ENCODE measurements around the gene LKAAEAR1. TPM values are rescaled to one million over a fixed set of nuclear protein-coding genes. Genes with fewer than 3 reads are reported as not detected.
A peak's percentile ranks its signal among the peaks of the same experiment; 100 is the strongest.

Gene LKAAEAR1
- total RNA-seq, 1 donor from 2014 or later: not detected

- no peak for DNase-seq (ENCODE audit: low read depth)
These were observed 17.1 kb downstream of the LKAAEAR1 start for GRCh38 chr20:64067005-64067632.

GRCh38 chr20:64065974-64066343 is 18.2 kb downstream of the LKAAEAR1 start:
- DNase-seq (ENCODE audit: low read depth): peak; percentile 93

GRCh38 chr20:64065062-64065973 is 18.9 kb downstream of the LKAAEAR1 start:
- DNase-seq (ENCODE audit: low read depth): no peak

- peak; percentile 44 for DNase-seq (ENCODE audit: low read depth)
These were observed 20.0 kb downstream of the LKAAEAR1 start for GRCh38 chr20:64064145-64064698.

- no peak for DNase-seq (ENCODE audit: low read depth)
These were observed 20.6 kb downstream of the LKAAEAR1 start for GRCh38 chr20:64063389-64064144.

GRCh38 chr20:64062596-64063388 is 21.4 kb downstream of the LKAAEAR1 start, which contains the start of gene TCEA2:
Gene TCEA2 (plus strand): TSS chr20:64063198. CDS start chr20:64063313, 115 bp downstream.
- DNase-seq (ENCODE audit: low read depth): peak; percentile 81

GRCh38 chr20:64062276-64062595 is 22.0 kb downstream of the LKAAEAR1 start:
- no peak for DNase-seq (ENCODE audit: low read depth)

GRCh38 chr20:64058536-64058935 is 25.7 kb downstream of the LKAAEAR1 start:
- DNase-seq (ENCODE audit: low read depth): no peak

GRCh38 chr20:64057628-64058498 is 26.3 kb downstream of the LKAAEAR1 start:
- peak; percentile 25 for DNase-seq (ENCODE audit: low read depth)

- no peak for DNase-seq (ENCODE audit: low read depth)
These were observed 27.1 kb downstream of the LKAAEAR1 start for GRCh38 chr20:64056889-64057627.

- DNase-seq (ENCODE audit: low read depth): no peak
These were observed 27.6 kb downstream of the LKAAEAR1 start for GRCh38 chr20:64056639-64056888.

GRCh38 chr20:64055893-64056638 is 28.1 kb downstream of the LKAAEAR1 start:
- DNase-seq (ENCODE audit: low read depth): peak; percentile 51

GRCh38 chr20:64055396-64055892 is 28.8 kb downstream of the LKAAEAR1 start:
- no peak for DNase-seq (ENCODE audit: low read depth)

GRCh38 chr20:64053841-64054661 is 30.1 kb downstream of the LKAAEAR1 start:
- DNase-seq (ENCODE audit: low read depth): no peak

GRCh38 chr20:64052987-64053840 is 31.0 kb downstream of the LKAAEAR1 start:
- DNase-seq (ENCODE audit: low read depth): no peak

- DNase-seq (ENCODE audit: low read depth): no peak
These were observed 31.9 kb downstream of the LKAAEAR1 start for GRCh38 chr20:64052326-64052722.
